Pulmonary artery endothelial cell (primary cell): ENCODE measurements around the gene ABCF1. TPM values are rescaled to one million over a fixed set of nuclear protein-coding genes. Genes with fewer than 3 reads are reported as not detected.

Experiments used
- DNase-seq: peaks from one replicate; pipeline ENCODE4 v3.0.0-alpha.2; 2011; ENCODE audit warnings: low read depth, low spot score
- total RNA-seq: library from RNA; depleted of rRNA; stranded (reverse); fragments of >200 nt; gene quantifications from 2 replicates; pipeline ENCODE4 v1.2.3, GENCODE V29; 2014

Gene ABCF1
- total RNA-seq, 1 donor from 2014 or later = 53.0 TPM

GRCh38 chr6:30625511-30625910, 54.3 kb downstream of the ABCF1 start:
- no peak for DNase-seq

GRCh38 chr6:30626484-30627366, 55.5 kb downstream of the ABCF1 start, which contains the start of gene ATAT1:
TSS of gene ATAT1 (plus strand) at chr6:30626874.
- DNase-seq = peak; percentile 58

- no peak for DNase-seq
Measured at GRCh38 chr6:30635834-30636233, 64.6 kb downstream of the ABCF1 start.

GRCh38 chr6:30640481-30640880, 69.2 kb downstream of the ABCF1 start:
- no peak for DNase-seq

GRCh38 chr6:30641048-30641447, 69.8 kb downstream of the ABCF1 start:
- DNase-seq = no peak

Other genes starting within 250 kb of the ABCF1 start
- 9.4 and 11.8 TPM in 2 replicates for gene TRIM39, start 244.5 kb upstream of the ABCF1 start, total RNA-seq
- 22.0 and 26.1 TPM in 2 replicates for gene RPP21, start 226.3 kb upstream of the ABCF1 start, total RNA-seq
- 524 and 663 TPM in 2 replicates for gene HLA-E, start 81.9 kb upstream of the ABCF1 start, total RNA-seq
- 62.7 and 69.2 TPM in 2 replicates for gene GNL1, start 15.0 kb upstream of the ABCF1 start, total RNA-seq
- gene PRR3, start 14.1 kb upstream of the ABCF1 start, total RNA-seq = 4.0 and 4.5 TPM in 2 replicates
- gene PPP1R10, start 45.8 kb downstream of the ABCF1 start, total RNA-seq = 12.5 and 18.6 TPM in 2 replicates
- 48.8 and 57.7 TPM in 2 replicates for gene MRPS18B, start 46.4 kb downstream of the ABCF1 start, total RNA-seq
- 2.6 and 2.8 TPM in 2 replicates for gene ATAT1, start 55.4 kb downstream of the ABCF1 start, total RNA-seq
- 1.8 and 2.3 TPM in 2 replicates for gene C6orf136, start 75.7 kb downstream of the ABCF1 start, total RNA-seq
- 46.9 and 61.2 TPM in 2 replicates for gene DHX16, start 101.6 kb downstream of the ABCF1 start, total RNA-seq
- gene PPP1R18, start 115.2 kb downstream of the ABCF1 start, total RNA-seq = 57.4 and 58.3 TPM in 2 replicates
- gene NRM, start 119.5 kb downstream of the ABCF1 start, total RNA-seq = 2.4 and 2.5 TPM in 2 replicates
- gene MDC1, start 145.8 kb downstream of the ABCF1 start, total RNA-seq = 10.2 and 11.0 TPM in 2 replicates
- 537 and 757 TPM in 2 replicates for gene TUBB, start 148.9 kb downstream of the ABCF1 start, total RNA-seq
- 46.6 and 107 TPM in 2 replicates for gene FLOT1, start 171.2 kb downstream of the ABCF1 start, total RNA-seq
- gene IER3, start 173.1 kb downstream of the ABCF1 start, total RNA-seq = 90.2 and 122 TPM in 2 replicates